Calu3 (cell line): Measurements from ENCODE around the gene SRMS. TPM values are rescaled to one million over a fixed set of nuclear protein-coding genes. Genes with fewer than 3 reads are reported as not detected.

ENCODE experiments used
- Bru-seq: library from RNA; stranded (reverse); fragments of 400-500 nt; gene quantifications from one replicate; lab custom pipeline; 2021; lab: Mats Ljungman, UMichigan
- BruChase-seq, 2 experiments: library from RNA; stranded (reverse); fragments of 400-500 nt; gene quantifications; one replicate each; lab custom pipeline; 2021; lab: Mats Ljungman, UMichigan
- BruUV-seq: library from RNA; stranded (reverse); fragments of 400-500 nt; replicated peaks from 2 replicates; lab custom pipeline; 2021; lab: Mats Ljungman, UMichigan
- CTCF ChIA-PET: fragments of 300-600 bp; sonication (Branson Sonifier 250); formaldehyde crosslinking; loops from one replicate; lab custom pipeline; 2022; ENCODE audit warnings: antibody characterized with exemption; lab: Charles Lee
- DNase-seq: peaks from one replicate; pipeline ENCODE4 v3.0.0; 2022
- H3K27ac Mint-ChIP-seq: one replicate; pipeline ENCODE4 v1.8.0; 2022; ENCODE audit warnings: mixed read lengths; ENCODE audit not compliant: unreplicated experiment
- H3K27me3 Mint-ChIP-seq: one replicate; pipeline ENCODE4 v1.8.0; 2022; ENCODE audit warnings: mixed read lengths; ENCODE audit not compliant: unreplicated experiment
- H3K36me3 Mint-ChIP-seq: one replicate; pipeline ENCODE4 v1.8.0; 2022; ENCODE audit warnings: mild to moderate bottlenecking, moderate library complexity, mixed read lengths; ENCODE audit not compliant: insufficient read depth, unreplicated experiment
- H3K4me1 Mint-ChIP-seq: one replicate; pipeline ENCODE4 v1.8.0; 2022; ENCODE audit warnings: mild to moderate bottlenecking, low read depth, mixed read lengths; ENCODE audit not compliant: unreplicated experiment
- H3K4me3 Mint-ChIP-seq: one replicate; pipeline ENCODE4 v1.8.0; 2022; ENCODE audit warnings: mild to moderate bottlenecking, low read depth, moderate library complexity, mixed read lengths; ENCODE audit not compliant: unreplicated experiment
- H3K9me3 Mint-ChIP-seq: one replicate; pipeline ENCODE4 v1.8.0; 2022; ENCODE audit warnings: low read depth, mixed read lengths; ENCODE audit not compliant: unreplicated experiment
- intact Hi-C: fragments of 100-400 bp; cut with micrococcal nuclease; formaldehyde crosslinking; loops from one replicate; pipeline ENCODE4 v1.10.0; 2022; ENCODE audit not compliant: unreplicated experiment
- long read RNA-seq: library from polyadenylated mRNA; stranded (forward); transcript quantifications from one replicate; pipeline ENCODE4 v2.0.0, GENCODE V29; 2022
- total RNA-seq: library from RNA; stranded (reverse); gene quantifications from 2 replicates; pipeline ENCODE4 v1.2.3, GENCODE V29; 2022
- TF ChIP-seq, protein P1 (sequence below): fragments of 200-600 bp; IDR thresholded peaks from one replicate; pipeline ENCODE4 v1.8.0; 2022; ENCODE audit warnings: antibody characterized with exemption; ENCODE audit not compliant: unreplicated experiment

SRMS gene, protein sequence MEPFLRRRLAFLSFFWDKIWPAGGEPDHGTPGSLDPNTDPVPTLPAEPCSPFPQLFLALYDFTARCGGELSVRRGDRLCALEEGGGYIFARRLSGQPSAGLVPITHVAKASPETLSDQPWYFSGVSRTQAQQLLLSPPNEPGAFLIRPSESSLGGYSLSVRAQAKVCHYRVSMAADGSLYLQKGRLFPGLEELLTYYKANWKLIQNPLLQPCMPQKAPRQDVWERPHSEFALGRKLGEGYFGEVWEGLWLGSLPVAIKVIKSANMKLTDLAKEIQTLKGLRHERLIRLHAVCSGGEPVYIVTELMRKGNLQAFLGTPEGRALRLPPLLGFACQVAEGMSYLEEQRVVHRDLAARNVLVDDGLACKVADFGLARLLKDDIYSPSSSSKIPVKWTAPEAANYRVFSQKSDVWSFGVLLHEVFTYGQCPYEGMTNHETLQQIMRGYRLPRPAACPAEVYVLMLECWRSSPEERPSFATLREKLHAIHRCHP
- total RNA-seq (not detected in 2 replicates), Bru-seq, nascent RNA (percentile 16 among the genes with signal in this experiment), BruChase-seq, experiment 1, labeled RNA remaining after a 6-hour chase (percentile 42 among the genes with signal in this experiment), BruChase-seq, experiment 2, labeled RNA remaining after a 2-hour chase (percentile 20 among the genes with signal in this experiment)
- long read RNA-seq = 0 reads

DNA sequence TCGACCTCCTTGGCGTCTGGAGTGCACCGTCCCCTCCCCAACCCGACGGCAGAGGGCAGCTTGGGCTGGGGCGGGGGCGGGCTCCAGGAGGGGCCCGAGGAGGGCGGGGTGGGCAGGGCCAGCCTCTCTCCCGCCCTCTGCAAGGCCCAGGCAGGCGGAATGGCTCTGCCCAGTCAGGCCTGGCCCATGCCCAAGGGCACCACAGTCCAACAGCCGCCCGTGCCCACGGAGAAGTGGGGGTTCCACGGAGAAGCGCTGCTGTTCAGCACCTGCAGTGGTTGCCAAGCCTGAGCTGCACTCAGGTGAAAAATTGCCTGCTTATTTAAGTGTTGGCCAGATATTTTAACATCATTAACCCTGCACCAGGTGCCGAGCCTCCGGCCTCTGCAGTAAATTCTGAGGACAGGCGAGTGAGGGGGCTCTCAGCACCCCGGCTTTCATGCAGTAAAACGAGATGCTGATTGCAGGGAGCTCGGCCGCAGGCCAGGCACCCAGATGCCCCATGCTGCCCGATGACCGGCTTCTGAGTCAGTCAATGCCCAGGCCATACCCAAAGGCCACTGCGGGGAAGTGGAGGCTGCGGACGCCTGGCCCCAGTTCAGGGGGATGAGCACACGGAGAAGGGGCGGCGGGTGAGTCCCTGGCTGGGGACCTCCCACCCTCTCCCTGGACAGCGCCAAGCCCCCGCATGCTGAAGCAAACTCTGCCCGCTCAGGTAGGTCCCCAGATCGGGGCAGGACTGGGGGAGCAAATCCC is at the start of gene SRMS:
TSS of gene SRMS (minus strand) at position 25 of the 756 bp plus-strand sequence. CDS start 286 bp downstream, outside the sequence.
- TF ChIP-seq, protein P1, sequence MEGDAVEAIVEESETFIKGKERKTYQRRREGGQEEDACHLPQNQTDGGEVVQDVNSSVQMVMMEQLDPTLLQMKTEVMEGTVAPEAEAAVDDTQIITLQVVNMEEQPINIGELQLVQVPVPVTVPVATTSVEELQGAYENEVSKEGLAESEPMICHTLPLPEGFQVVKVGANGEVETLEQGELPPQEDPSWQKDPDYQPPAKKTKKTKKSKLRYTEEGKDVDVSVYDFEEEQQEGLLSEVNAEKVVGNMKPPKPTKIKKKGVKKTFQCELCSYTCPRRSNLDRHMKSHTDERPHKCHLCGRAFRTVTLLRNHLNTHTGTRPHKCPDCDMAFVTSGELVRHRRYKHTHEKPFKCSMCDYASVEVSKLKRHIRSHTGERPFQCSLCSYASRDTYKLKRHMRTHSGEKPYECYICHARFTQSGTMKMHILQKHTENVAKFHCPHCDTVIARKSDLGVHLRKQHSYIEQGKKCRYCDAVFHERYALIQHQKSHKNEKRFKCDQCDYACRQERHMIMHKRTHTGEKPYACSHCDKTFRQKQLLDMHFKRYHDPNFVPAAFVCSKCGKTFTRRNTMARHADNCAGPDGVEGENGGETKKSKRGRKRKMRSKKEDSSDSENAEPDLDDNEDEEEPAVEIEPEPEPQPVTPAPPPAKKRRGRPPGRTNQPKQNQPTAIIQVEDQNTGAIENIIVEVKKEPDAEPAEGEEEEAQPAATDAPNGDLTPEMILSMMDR = no peak
- Mint-ChIP-seq H3K36me3 (peaks cover 14% of the 10 kb centered on the region), H3K9me3 (no peaks in the 10 kb centered on the region), H3K4me1 (peaks cover 27% of the 10 kb centered on the region), H3K4me3 (no peak within 1 kb of the TSS), H3K27me3 (peaks cover 19% of the 10 kb centered on the region), H3K27ac (no peak within 1 kb of the TSS)
- DNase-seq = no peak
- no TSS peak for BruUV-seq
- intact Hi-C loops = no loop called here
- CTCF ChIA-PET = interaction anchor here (1.5 kb wide), 1 partner anchor 10 kb away, joined by 6 read pairs; no protein-coding TSS in a partner anchor

DNA sequence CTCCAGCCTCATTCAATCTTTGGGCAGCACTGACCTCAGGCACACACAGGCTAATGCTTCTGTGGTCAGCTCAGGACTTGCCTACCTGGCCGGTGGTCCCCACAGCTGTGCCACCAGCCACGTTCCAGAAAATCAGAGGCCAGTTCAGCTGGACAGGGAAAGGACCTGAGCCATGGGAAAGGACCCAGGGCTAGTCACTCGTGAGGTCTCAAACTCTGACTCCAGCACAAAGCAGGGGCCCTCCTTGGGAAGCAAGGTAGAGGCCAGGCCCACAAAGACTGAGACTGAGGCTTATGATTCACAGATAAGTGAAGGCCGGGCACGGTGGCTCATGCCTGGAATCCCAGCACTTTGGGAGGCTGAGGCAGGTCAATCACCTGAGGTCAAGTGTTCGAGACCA is 48.9 kb upstream of the SRMS start:
- CTCF ChIA-PET = no interaction called here
- BruUV-seq = no TSS peak
- intact Hi-C loops = no loop called here

DNA sequence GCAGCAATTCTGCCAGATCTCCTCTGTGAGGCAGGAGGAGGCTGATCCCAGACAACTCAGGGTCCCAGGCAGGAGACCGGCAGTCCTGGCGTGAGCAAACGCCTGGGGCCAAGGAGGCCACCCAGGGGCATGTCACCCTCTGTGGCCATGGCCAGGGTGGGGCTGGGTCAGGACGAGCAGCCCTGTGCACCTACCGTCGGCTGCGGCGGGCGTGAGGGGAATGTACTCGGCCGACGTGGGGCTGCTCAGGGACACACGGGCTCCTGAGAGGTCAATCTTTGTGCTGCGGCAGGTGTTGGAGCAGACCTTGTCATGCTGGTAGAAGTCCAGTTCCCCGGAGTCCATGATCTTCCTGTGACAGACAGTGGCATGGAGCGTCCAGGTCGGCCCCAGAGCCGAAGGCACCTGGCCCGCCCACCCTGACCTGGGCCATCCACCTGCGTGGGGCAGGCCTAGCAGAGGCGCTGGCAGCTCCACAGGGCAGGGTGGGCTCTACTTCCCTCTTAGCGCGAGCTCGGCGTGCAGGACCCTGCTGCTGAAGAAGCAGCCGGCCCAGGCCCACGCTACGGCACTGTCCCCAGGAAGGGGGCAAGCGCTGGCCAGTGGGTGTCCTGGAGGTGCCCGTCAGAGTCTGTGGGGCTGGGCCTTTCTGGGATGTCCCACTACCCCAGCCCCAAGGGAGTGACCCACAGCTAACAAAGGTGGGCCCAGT is 48.0 kb upstream of the SRMS start:
- no peaks in the 10 kb centered on the region for H3K27me3 Mint-ChIP-seq
- intact Hi-C loops = no loop called here
- CTCF ChIA-PET = no interaction called here
- no peak overlapping the region for H3K27ac Mint-ChIP-seq
- H3K4me3 Mint-ChIP-seq = no peak overlapping the region
- BruUV-seq = no TSS peak
- TF ChIP-seq, protein P1 = no peak
- no peaks in the 10 kb centered on the region for H3K4me1 Mint-ChIP-seq
- DNase-seq = no peak
- H3K36me3 Mint-ChIP-seq = peaks cover 35% of the 10 kb centered on the region
- no peaks in the 10 kb centered on the region for H3K9me3 Mint-ChIP-seq

More for the DNA sequence above, 48.9 kb upstream of the SRMS start:
- peaks cover 35% of the 10 kb centered on the region for H3K36me3 Mint-ChIP-seq
- H3K4me1 Mint-ChIP-seq = no peaks in the 10 kb centered on the region
- H3K27ac Mint-ChIP-seq = no peak overlapping the region
- no peaks in the 10 kb centered on the region for H3K27me3 Mint-ChIP-seq
- H3K9me3 Mint-ChIP-seq = no peaks in the 10 kb centered on the region
- no peak for DNase-seq
- H3K4me3 Mint-ChIP-seq = no peak overlapping the region
- TF ChIP-seq, protein P1 = no peak

DNA sequence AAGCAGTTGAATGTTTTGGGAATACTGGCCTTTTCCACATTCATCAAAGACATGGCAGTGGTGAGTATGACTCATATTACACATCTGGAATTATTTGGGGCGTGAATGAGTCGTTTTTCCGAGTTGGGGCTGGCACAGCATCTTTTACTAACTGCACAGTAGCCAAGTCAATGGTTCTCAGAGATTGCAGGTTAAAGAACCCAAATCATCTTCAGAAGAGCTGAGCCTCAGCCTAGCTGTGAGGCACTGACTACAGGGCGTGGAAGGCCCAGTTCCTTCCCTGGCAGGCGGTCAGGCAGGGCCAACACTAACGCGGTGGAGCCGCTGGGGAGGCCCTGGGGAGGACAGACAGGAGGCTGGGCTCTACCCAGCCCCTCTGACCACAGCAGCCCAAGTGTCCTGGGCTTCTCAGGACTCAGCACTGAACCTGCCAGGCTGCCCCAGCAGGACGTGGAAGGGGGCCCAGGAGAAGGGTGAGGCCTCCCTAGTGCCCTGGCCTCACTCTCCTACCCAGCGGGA is 46.6 kb upstream of the SRMS start:
- TF ChIP-seq, protein P1 = no peak
- Mint-ChIP-seq H3K27ac (no peak overlapping the region), H3K9me3 (no peaks in the 10 kb centered on the region), H3K27me3 (no peaks in the 10 kb centered on the region), H3K36me3 (peaks cover 32% of the 10 kb centered on the region), H3K4me1 (no peaks in the 10 kb centered on the region), H3K4me3 (no peak overlapping the region)
- intact Hi-C loops = no loop called here
- CTCF ChIA-PET = no interaction called here
- no TSS peak for BruUV-seq
- DNase-seq = no peak
